ENCODE data around the gene GCA.

The GCA gene

GRCh38 chr2:162390801-162391200, 46.9 kb downstream of the GCA start:
- no peak overlapping the region for H3K4me3 ChIP-seq (ENCODE audit: low read length)
- no peak for DNase-seq (ENCODE audit: low read depth, low spot score)

GRCh38 chr2:162400336-162400735, 56.4 kb downstream of the GCA start:
- no peak for DNase-seq (ENCODE audit: low read depth, low spot score)
- H3K4me3 ChIP-seq (ENCODE audit: low read length), result no peak overlapping the region

DNA sequence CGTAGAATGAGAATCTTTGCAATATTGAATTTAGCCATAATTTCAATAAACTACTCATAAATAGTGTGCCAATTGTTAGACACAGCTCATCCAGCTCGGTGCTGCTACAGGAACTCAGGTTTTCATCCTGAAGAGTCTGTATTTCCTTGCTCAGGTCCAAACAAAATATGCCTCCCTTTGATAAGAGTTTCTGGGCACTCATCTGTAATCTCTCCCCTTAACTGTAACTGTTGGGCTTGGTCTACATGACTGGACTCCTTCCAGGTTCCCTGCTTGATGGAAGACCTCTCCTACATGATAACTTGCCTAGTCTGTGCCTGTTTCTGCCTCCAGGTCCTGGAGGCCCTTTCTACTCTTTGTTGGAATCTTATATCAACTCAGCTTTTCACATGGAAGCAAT, 57.9 kb downstream of the GCA start:
- DNase-seq (ENCODE audit: low read depth, low spot score), result no peak

DNA sequence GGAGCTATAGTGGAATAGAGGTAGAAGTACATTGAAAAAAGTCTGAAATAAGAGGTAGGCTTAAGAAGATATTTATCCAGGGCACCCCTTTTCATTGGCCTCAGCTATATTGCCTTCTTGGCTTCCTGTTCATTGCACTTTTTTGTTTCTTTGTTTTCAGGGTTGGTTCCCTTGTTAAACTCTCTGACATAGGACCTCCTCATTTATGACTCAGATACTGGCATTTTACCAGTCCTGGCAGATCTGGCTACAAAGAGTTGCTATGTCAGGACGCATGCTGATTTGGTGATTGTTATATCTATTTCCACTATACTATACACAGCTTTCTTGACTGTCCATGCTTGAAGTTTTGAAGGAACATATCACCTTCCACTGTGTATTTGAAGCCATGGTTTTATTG, 60.0 kb downstream of the GCA start:
- no peak overlapping the region for H3K4me3 ChIP-seq (ENCODE audit: low read length)
- DNase-seq (ENCODE audit: low read depth, low spot score), result no peak

More for the DNA sequence above, 57.9 kb downstream of the GCA start:
- no peak overlapping the region for H3K4me3 ChIP-seq (ENCODE audit: low read length)

Data from Jurkat, Clone E6-1 (cell line).